OCI-M2 (cell line): Measurements from ENCODE around the gene GMIP.

Experiments
- DNase-seq: peaks from one replicate; lab custom pipeline; 2025; ENCODE audit not compliant: unreplicated experiment; lab: John Stamatoyannopoulos, UW

GMIP gene

GRCh38 chr19:19579533-19580361 is 63.7 kb downstream of the GMIP start:
- DNase-seq: no peak
